ENCODE data around the gene KIF22. TPM values are rescaled to one million over a fixed set of nuclear protein-coding genes. Genes with fewer than 3 reads are reported as not detected.

The KIF22 gene
- total and polyA plus RNA-seq, 9 of the 15 experiments (the other 6 are each of a cell fraction or from before 2014, with no cell fraction given), result 8.7 to 232 (median 131) TPM

DNA sequence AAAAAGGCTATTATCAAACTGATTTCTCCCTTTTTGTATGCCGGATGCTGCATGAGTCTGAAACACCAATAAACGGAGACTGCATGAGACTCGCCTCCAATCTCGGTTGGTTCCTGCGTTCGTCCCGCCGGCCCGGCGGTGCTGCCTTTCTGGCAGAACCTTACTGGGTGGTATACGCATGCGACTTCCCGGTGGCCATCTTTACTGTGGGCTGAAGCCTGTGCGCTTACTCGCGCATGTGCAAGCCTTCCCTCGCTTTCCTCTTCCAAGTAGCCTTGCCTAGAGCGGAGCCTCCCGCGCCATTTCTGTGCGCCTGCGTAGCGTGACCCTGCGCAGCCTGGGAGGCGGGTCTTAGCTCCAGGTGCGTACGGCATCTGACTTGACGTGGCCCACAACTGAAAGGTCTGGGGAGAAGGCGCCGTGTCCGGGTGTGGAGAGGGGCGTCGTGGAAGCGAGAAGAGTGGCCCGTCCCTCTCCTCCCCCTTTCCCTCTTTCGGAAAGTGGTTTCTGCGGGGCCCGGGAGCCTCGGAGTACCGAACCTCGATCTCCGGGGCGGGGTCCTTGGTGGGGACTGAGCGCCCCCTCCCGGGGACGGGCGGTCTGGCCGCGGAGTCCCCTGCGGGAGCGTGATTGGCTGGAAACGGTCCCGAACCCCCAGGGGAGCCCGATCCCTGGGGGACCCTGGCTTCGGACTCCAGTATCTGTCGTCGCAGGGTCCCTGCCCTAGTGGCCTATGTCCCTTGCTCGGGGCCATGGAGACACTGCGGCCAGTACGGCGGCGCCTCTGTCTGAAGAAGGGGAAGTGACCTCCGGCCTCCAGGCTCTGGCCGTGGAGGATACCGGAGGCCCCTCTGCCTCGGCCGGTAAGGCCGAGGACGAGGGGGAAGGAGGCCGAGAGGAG lies 25.5 kb downstream of the KIF22 start, which contains the start of gene PAGR1 (continued):
- TF ChIP-seq, protein P1, sequence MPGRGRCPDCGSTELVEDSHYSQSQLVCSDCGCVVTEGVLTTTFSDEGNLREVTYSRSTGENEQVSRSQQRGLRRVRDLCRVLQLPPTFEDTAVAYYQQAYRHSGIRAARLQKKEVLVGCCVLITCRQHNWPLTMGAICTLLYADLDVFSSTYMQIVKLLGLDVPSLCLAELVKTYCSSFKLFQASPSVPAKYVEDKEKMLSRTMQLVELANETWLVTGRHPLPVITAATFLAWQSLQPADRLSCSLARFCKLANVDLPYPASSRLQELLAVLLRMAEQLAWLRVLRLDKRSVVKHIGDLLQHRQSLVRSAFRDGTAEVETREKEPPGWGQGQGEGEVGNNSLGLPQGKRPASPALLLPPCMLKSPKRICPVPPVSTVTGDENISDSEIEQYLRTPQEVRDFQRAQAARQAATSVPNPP (IDR thresholded peaks at IDR 0.05; ENCODE audit: borderline replicate concordance, insufficient read depth, insufficient read length), result no peak
- TF ChIP-seq NR3C1 (CRISPR knock-in tag; IDR thresholded peaks at IDR 0.05) (no peak), CTBP1 (IDR thresholded peaks at IDR 0.05; ENCODE audit: borderline replicate concordance) (peak; percentile 81; the same call in 1 of the 2 replicates), GATAD2A (IDR thresholded peaks at IDR 0.05) (no peak; the same call in 1 of the 2 replicates), ZSCAN32 (CRISPR knock-in tag; IDR thresholded peaks at IDR 0.05) (peak; percentile 60; the same call in 1 of the 2 replicates), HCFC1 (IDR thresholded peaks at IDR 0.05; ENCODE audit: low read depth, low read length) (peak; percentile 93), TCF7L2 (IDR thresholded peaks at IDR 0.05; ENCODE audit: low read depth, low read length) (no peak), CXXC5 (CRISPR knock-in tag; IDR thresholded peaks at IDR 0.05) (peak; percentile 91), JUN (IDR thresholded peaks at IDR 0.05; ENCODE audit: borderline replicate concordance, low read depth, low read length) (0 out of 2 replicates have a peak, but pooled peaks have one; percentile 43), JUN (CRISPR knock-in tag; IDR thresholded peaks at IDR 0.05; ENCODE audit: borderline replicate concordance) (no peak), NFXL1 (CRISPR knock-in tag; IDR thresholded peaks at IDR 0.05) (no peak), ARHGAP35 (IDR thresholded peaks at IDR 0.05; ENCODE audit: partially characterized antibody) (no peak), ZNF384 (IDR thresholded peaks at IDR 0.05; ENCODE audit: low read depth, low read length) (peak; percentile 77), ZNF699 (CRISPR knock-in tag; IDR thresholded peaks at IDR 0.05; ENCODE audit: insufficient replicate concordance) (no peak), CSDE1 (IDR thresholded peaks at IDR 0.05) (no peak), CAMTA2 (CRISPR knock-in tag; conservative IDR thresholded peaks at IDR 0.05) (no peak), POLR2AphosphoS2 (IDR thresholded peaks at IDR 0.05; ENCODE audit: low read length) (peak; percentile 71; the same call in 1 of the 2 replicates), STAT5A (IDR thresholded peaks at IDR 0.05; ENCODE audit: borderline replicate concordance, low read length) (no peak)
- TF ChIP-seq, protein P2, sequence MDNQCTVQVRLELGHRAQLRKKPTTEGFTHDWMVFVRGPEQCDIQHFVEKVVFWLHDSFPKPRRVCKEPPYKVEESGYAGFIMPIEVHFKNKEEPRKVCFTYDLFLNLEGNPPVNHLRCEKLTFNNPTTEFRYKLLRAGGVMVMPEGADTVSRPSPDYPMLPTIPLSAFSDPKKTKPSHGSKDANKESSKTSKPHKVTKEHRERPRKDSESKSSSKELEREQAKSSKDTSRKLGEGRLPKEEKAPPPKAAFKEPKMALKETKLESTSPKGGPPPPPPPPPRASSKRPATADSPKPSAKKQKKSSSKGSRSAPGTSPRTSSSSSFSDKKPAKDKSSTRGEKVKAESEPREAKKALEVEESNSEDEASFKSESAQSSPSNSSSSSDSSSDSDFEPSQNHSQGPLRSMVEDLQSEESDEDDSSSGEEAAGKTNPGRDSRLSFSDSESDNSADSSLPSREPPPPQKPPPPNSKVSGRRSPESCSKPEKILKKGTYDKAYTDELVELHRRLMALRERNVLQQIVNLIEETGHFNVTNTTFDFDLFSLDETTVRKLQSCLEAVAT (IDR thresholded peaks at IDR 0.05), result peak in 1 of 2 experiments; percentile 91; a peak in 2 of 4 replicates
- TF ChIP-seq, protein P3, sequence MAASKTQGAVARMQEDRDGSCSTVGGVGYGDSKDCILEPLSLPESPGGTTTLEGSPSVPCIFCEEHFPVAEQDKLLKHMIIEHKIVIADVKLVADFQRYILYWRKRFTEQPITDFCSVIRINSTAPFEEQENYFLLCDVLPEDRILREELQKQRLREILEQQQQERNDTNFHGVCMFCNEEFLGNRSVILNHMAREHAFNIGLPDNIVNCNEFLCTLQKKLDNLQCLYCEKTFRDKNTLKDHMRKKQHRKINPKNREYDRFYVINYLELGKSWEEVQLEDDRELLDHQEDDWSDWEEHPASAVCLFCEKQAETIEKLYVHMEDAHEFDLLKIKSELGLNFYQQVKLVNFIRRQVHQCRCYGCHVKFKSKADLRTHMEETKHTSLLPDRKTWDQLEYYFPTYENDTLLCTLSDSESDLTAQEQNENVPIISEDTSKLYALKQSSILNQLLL (CRISPR knock-in tag; IDR thresholded peaks at IDR 0.05; ENCODE audit: borderline replicate concordance), result no peak
- TF ChIP-seq, protein P4, sequence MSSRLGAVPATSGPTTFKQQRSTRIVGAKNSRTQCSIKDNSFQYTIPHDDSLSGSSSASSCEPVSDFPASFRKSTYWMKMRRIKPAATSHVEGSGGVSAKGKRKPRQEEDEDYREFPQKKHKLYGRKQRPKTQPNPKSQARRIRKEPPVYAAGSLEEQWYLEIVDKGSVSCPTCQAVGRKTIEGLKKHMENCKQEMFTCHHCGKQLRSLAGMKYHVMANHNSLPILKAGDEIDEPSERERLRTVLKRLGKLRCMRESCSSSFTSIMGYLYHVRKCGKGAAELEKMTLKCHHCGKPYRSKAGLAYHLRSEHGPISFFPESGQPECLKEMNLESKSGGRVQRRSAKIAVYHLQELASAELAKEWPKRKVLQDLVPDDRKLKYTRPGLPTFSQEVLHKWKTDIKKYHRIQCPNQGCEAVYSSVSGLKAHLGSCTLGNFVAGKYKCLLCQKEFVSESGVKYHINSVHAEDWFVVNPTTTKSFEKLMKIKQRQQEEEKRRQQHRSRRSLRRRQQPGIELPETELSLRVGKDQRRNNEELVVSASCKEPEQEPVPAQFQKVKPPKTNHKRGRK (tag; IDR thresholded peaks at IDR 0.05), result 0 out of 2 replicates have a peak, but pooled peaks have one; percentile 7
- TF ChIP-seq, protein P5, sequence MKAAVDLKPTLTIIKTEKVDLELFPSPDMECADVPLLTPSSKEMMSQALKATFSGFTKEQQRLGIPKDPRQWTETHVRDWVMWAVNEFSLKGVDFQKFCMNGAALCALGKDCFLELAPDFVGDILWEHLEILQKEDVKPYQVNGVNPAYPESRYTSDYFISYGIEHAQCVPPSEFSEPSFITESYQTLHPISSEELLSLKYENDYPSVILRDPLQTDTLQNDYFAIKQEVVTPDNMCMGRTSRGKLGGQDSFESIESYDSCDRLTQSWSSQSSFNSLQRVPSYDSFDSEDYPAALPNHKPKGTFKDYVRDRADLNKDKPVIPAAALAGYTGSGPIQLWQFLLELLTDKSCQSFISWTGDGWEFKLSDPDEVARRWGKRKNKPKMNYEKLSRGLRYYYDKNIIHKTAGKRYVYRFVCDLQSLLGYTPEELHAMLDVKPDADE (conservative IDR thresholded peaks at IDR 0.05; ENCODE audit: control insufficient read depth, low read depth, low read length), result peak; percentile 65

All from K562 (cell line).